ENCODE data around the gene CHST12.

GRCh38 chr7:2478399-2478785 is 75.0 kb downstream of the CHST12 start:
- TF ChIP-seq CTCF (IDR thresholded peaks at IDR 0.05) (no peak), POLR2A (IDR thresholded peaks at IDR 0.05) (no peak)

All from right lobe of liver (tissue), 4 donors.